HEK293 (cell line): ENCODE data around the gene FCMR.

Source experiments
- CTCF ChIA-PET: fragments of 350-600 bp; formaldehyde crosslinking; extraction: SDS; loops from one replicate; lab custom pipeline; 2021; ENCODE audit warnings: antibody characterized with exemption; lab: Yijun Ruan, JAX
- POLR2A ChIA-PET: fragments of 300-600 bp; formaldehyde crosslinking; extraction: SDS; loops from one replicate; lab custom pipeline; 2020; ENCODE audit warnings: antibody characterized with exemption, inconsistent platforms; lab: Yijun Ruan, JAX
- H3K27ac ChIP-seq: fragments of 200-500 bp; sonication (Bioruptor generic); 2 replicates; pipeline ENCODE4 v1.5.1; 2014; ENCODE audit warnings: low read depth, low read length, control low read depth, inconsistent platforms; ENCODE audit errors: extremely low read depth
- H3K36me3 ChIP-seq, 2 experiments: fragments of 200-500 bp in 1 of 2; sonication (Bioruptor generic) in 1 of 2; 1 replicate in 1 of 2; 2 replicates in 1 of 2; pipeline ENCODE4 v1.5.1; 2014 to 2017; ENCODE audit warnings: inconsistent platforms in 2 of 2, low read length in 2 of 2; ENCODE audit not compliant: control insufficient read depth in 2 of 2, insufficient read depth in 1 of 2
- H3K4me1 ChIP-seq: fragments of 200-500 bp; sonication (Bioruptor generic); 2 replicates; pipeline ENCODE4 v1.5.1; 2014; ENCODE audit warnings: mild to moderate bottlenecking, low read length, inconsistent platforms; ENCODE audit not compliant: control insufficient read depth, insufficient read depth
- H3K4me3 ChIP-seq: 2 replicates; pipeline ENCODE4 v1.5.1; 2011; ENCODE audit warnings: low read depth, mild to moderate bottlenecking, control low read depth, low read length, moderate library complexity
- H3K9me3 ChIP-seq: fragments of 200-500 bp; sonication (Bioruptor generic); 2 replicates; pipeline ENCODE4 v1.5.1; 2014; ENCODE audit warnings: low read depth, low read length, inconsistent platforms; ENCODE audit not compliant: control insufficient read depth, insufficient read depth
- BCL11A ChIP-seq: fragments of 450-650 bp; formaldehyde crosslinking; IDR thresholded peaks from 2 replicates; pipeline ENCODE4 v1.5.1; 2016; ENCODE audit warnings: low read depth, missing biosample characterization, missing genetic modification characterization
- GFI1B ChIP-seq: fragments of 450-650 bp; formaldehyde crosslinking; IDR thresholded peaks from 2 replicates; pipeline ENCODE4 v1.5.1; 2016; ENCODE audit warnings: missing biosample characterization, missing genetic modification characterization
- INSM2 ChIP-seq: fragments of 450-650 bp; formaldehyde crosslinking; IDR thresholded peaks from 2 replicates; pipeline ENCODE4 v1.5.1; 2016; ENCODE audit warnings: missing biosample characterization, missing genetic modification characterization
- YY1 ChIP-seq: fragments of 450-650 bp; formaldehyde crosslinking; IDR thresholded peaks from 2 replicates; pipeline ENCODE4 v1.5.1; 2018; ENCODE audit warnings: missing biosample characterization, missing genetic modification characterization
- ZBTB21 ChIP-seq: fragments of 450-650 bp; formaldehyde crosslinking; IDR thresholded peaks from 2 replicates; pipeline ENCODE4 v1.5.1; 2017; ENCODE audit warnings: missing biosample characterization, missing genetic modification characterization
- ZNF112 ChIP-seq: fragments of 450-650 bp; formaldehyde crosslinking; IDR thresholded peaks from 2 replicates; pipeline ENCODE4 v1.5.0; 2017; ENCODE audit warnings: missing biosample characterization, missing genetic modification characterization
- ZNF140 ChIP-seq: fragments of 450-650 bp; formaldehyde crosslinking; IDR thresholded peaks from 2 replicates; pipeline ENCODE4 v1.5.1; 2016; ENCODE audit warnings: missing biosample characterization, missing genetic modification characterization
- ZNF18 ChIP-seq: fragments of 450-650 bp; formaldehyde crosslinking; IDR thresholded peaks from 2 replicates; pipeline ENCODE4 v1.5.1; 2016; ENCODE audit warnings: missing biosample characterization, missing genetic modification characterization
- ZNF2 ChIP-seq: fragments of 450-650 bp; formaldehyde crosslinking; IDR thresholded peaks from 2 replicates; pipeline ENCODE4 v1.5.1; 2016; ENCODE audit warnings: missing biosample characterization, missing genetic modification characterization
- ZNF350 ChIP-seq: fragments of 450-650 bp; formaldehyde crosslinking; IDR thresholded peaks from 2 replicates; pipeline ENCODE4 v1.5.0; 2017; ENCODE audit warnings: missing biosample characterization, mild to moderate bottlenecking, missing genetic modification characterization
- ZNF426 ChIP-seq: fragments of 450-650 bp; formaldehyde crosslinking; IDR thresholded peaks from 2 replicates; pipeline ENCODE4 v1.5.1; 2017; ENCODE audit warnings: missing biosample characterization, missing genetic modification characterization, mild to moderate bottlenecking, inconsistent platforms, moderate library complexity
- ZNF561 ChIP-seq: fragments of 450-650 bp; IDR thresholded peaks from 2 replicates; pipeline ENCODE4 v1.5.1; 2018; ENCODE audit warnings: missing biosample characterization, missing genetic modification characterization, borderline replicate concordance
- ZNF664 ChIP-seq: fragments of 450-650 bp; formaldehyde crosslinking; IDR thresholded peaks from 2 replicates; pipeline ENCODE4 v1.5.1; 2016; ENCODE audit warnings: missing biosample characterization, missing genetic modification characterization
- TF ChIP-seq, protein P1 (sequence below): fragments of 450-650 bp; IDR thresholded peaks from 2 replicates; pipeline ENCODE4 v1.5.1; 2018; ENCODE audit warnings: missing biosample characterization, missing genetic modification characterization
- TF ChIP-seq, protein P2 (sequence below): fragments of 450-650 bp; formaldehyde crosslinking; IDR thresholded peaks from 2 replicates; pipeline ENCODE4 v1.5.1; 2017; ENCODE audit warnings: missing biosample characterization, missing genetic modification characterization
- TF ChIP-seq, protein P3 (sequence below): fragments of 450-650 bp; formaldehyde crosslinking; IDR thresholded peaks from 2 replicates; pipeline ENCODE4 v1.5.1; 2017; ENCODE audit warnings: missing biosample characterization, missing genetic modification characterization

Gene FCMR

DNA sequence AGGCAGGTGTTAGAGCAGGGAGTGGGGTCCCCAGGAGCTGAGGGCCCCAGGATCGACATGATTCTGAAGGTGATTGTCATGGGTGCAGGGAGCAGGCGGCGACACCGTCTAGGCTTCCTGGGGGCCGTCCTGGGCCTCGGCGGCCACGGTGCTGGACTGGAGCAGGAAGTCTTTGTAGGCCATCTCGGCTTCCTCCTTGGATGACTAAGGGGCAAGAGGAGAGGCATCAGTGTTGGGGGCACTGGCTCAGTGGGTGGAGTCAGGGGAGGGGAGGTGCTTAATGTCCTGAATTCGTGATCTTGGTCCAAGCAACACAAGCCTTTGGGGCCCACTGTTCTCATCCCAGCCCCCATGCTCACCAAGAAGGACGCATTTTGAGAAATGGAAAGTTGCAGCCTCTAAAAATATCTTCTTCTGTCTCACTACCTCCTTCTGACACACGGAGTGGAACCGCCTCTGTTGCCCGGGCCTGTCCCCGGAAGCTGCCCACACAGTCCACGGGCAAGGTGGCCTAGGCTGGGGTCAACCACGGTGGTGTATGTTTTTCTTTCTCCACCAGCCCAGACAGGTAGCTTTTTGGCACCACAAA, 8.6 kb upstream of the FCMR start:
- no peaks in the 10 kb centered on the region for H3K36me3 ChIP-seq
- H3K4me3 ChIP-seq, result no peak overlapping the region
- no peaks in the 10 kb centered on the region for H3K9me3 ChIP-seq
- POLR2A ChIA-PET, result no interaction called here
- no peak overlapping the region for H3K27ac ChIP-seq
- no peaks in the 10 kb centered on the region for H3K4me1 ChIP-seq
- TF ChIP-seq GFI1B (tag by site-specific recombination) (no peak), ZNF140 (no peak), YY1 (no peak), ZNF561 (tag by site-specific recombination) (no peak), ZBTB21 (no peak), ZNF2 (tag by site-specific recombination) (no peak), ZNF18 (tag by site-specific recombination) (no peak), ZNF426 (no peak), ZNF350 (tag by site-specific recombination) (no peak), BCL11A (tag by site-specific recombination) (no peak)
- TF ChIP-seq, protein P1, sequence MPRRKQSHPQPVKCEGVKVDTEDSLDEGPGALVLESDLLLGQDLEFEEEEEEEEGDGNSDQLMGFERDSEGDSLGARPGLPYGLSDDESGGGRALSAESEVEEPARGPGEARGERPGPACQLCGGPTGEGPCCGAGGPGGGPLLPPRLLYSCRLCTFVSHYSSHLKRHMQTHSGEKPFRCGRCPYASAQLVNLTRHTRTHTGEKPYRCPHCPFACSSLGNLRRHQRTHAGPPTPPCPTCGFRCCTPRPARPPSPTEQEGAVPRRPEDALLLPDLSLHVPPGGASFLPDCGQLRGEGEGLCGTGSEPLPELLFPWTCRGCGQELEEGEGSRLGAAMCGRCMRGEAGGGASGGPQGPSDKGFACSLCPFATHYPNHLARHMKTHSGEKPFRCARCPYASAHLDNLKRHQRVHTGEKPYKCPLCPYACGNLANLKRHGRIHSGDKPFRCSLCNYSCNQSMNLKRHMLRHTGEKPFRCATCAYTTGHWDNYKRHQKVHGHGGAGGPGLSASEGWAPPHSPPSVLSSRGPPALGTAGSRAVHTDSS (tag by site-specific recombination), result no peak
- TF ChIP-seq, protein P2, sequence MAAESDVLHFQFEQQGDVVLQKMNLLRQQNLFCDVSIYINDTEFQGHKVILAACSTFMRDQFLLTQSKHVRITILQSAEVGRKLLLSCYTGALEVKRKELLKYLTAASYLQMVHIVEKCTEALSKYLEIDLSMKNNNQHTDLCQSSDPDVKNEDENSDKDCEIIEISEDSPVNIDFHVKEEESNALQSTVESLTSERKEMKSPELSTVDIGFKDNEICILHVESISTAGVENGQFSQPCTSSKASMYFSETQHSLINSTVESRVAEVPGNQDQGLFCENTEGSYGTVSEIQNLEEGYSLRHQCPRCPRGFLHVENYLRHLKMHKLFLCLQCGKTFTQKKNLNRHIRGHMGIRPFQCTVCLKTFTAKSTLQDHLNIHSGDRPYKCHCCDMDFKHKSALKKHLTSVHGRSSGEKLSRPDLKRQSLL (tag by site-specific recombination), result no peak
- CTCF ChIA-PET, result interaction anchor here (0.6 to 1.9 kb wide), 5 partner anchors 42 to 414 kb away, joined by 3 to 5 read pairs (median 4); no protein-coding TSS in a partner anchor

DNA sequence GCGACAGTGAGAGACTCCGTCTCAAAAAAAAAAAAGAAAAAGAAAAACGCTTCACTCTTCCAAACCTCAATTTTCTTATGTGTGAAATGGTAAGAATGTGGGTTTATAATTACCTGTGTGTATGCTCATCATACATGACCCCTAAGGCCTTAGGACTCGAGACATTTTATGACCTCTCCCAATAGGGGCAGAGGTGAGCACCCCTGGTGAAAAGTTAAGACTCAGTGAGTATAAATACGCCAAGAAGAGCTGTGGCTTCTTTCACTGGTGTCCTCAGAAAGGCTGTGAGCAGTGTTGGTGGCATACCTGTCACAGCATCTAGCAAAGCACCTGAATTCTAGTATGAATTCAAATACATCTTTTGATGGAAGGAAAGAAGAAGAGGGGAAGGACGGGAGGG, 7.8 kb upstream of the FCMR start:
- Histone ChIP-seq H3K4me1 (no peaks in the 10 kb centered on the region), H3K27ac (no peak overlapping the region), H3K4me3 (no peak overlapping the region), H3K9me3 (no peaks in the 10 kb centered on the region), H3K36me3 (no peaks in the 10 kb centered on the region)
- CTCF ChIA-PET, result interaction anchor here (0.7 to 1.0 kb wide), 3 partner anchors 54 to 203 kb away, joined by 3 to 4 read pairs (median 4); no protein-coding TSS in a partner anchor
- no peak for TF ChIP-seq INSM2
- no peak for TF ChIP-seq ZNF112 (tag by site-specific recombination)
- no peak for TF ChIP-seq ZNF664 (tag by site-specific recombination)
- TF ChIP-seq, protein P3, sequence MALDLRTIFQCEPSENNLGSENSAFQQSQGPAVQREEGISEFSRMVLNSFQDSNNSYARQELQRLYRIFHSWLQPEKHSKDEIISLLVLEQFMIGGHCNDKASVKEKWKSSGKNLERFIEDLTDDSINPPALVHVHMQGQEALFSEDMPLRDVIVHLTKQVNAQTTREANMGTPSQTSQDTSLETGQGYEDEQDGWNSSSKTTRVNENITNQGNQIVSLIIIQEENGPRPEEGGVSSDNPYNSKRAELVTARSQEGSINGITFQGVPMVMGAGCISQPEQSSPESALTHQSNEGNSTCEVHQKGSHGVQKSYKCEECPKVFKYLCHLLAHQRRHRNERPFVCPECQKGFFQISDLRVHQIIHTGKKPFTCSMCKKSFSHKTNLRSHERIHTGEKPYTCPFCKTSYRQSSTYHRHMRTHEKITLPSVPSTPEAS, result no peak
- POLR2A ChIA-PET, result no interaction called here
